Heart left ventricle (tissue), 13 donors: ENCODE measurements around the gene CSNK1G1.

ENCODE experiments used
- CTCF ChIP-seq, 12 donors: fragments of 200-600 bp; sonication (generic) in 4 of 12; IDR thresholded peaks; one replicate each; pipeline versions ENCODE4 v1.5.0 to v1.8.0; 2018 to 2022; ENCODE audit warnings: antibody characterized with exemption in 12 of 12, mild to moderate bottlenecking in 5 of 12
- POLR2A ChIP-seq, 2 donors: fragments of 450-650 bp; IDR thresholded peaks; one replicate each; pipeline ENCODE4 v1.6.1; 2017; ENCODE audit warnings: antibody characterized with exemption in 2 of 2, mild to moderate bottlenecking in 2 of 2, moderate library complexity in 2 of 2
- donor health status: ischemic (EF 13 %, LVEDD 7.1; RV severe dilation, severe dysfunction).
- donor health status: DM: no; HTN: yes; CAD: no.
- donor health status: DM: no; HTN: no; CAD: no.
- donor health status: ischemic (EF 25% LVEDD 6.9; RV normal size, moderate dysfunction).
- donor health status: ischemic (EF 25% LVEDD 5.7; RV mildly dilated, moderate dysfunction).
- donor health status: ischemic (EF 35%, LVEDD 5.7; RV mildly dilated, moderate dysfunction).
- donor health status: nonischemic (EF 11% LVEDD 7.7; RV severe dilation, severe dysfunction).
- donor health status: DM: yes; HTN: yes; CAD: no.
- donor health status: PGD.
- donor health status: ischemic (EF 29% LVEDD 5.4; RV normal size, mild dysfunction).
- donor health status: nonischemic (EF 23%, LVEDD 6.1; RV moderate dilation, normal function).

- TF ChIP-seq CTCF (IDR thresholded peaks at IDR 0.05) (no peak), POLR2A (IDR thresholded peaks at IDR 0.05) (no peak)
Observed at GRCh38 chr15:64351265-64351664, 4.7 kb downstream of the CSNK1G1 start.
